ENCODE results near the gene CST1. TPM values are rescaled to one million over a fixed set of nuclear protein-coding genes. Genes with fewer than 3 reads are reported as not detected.

CST1 gene
- total RNA-seq, 4 donors from 2014 or later: not detected

GRCh38 chr20:23710771-23711170 lies 40.0 kb downstream of the CST1 start:
- TF ChIP-seq, protein P1, sequence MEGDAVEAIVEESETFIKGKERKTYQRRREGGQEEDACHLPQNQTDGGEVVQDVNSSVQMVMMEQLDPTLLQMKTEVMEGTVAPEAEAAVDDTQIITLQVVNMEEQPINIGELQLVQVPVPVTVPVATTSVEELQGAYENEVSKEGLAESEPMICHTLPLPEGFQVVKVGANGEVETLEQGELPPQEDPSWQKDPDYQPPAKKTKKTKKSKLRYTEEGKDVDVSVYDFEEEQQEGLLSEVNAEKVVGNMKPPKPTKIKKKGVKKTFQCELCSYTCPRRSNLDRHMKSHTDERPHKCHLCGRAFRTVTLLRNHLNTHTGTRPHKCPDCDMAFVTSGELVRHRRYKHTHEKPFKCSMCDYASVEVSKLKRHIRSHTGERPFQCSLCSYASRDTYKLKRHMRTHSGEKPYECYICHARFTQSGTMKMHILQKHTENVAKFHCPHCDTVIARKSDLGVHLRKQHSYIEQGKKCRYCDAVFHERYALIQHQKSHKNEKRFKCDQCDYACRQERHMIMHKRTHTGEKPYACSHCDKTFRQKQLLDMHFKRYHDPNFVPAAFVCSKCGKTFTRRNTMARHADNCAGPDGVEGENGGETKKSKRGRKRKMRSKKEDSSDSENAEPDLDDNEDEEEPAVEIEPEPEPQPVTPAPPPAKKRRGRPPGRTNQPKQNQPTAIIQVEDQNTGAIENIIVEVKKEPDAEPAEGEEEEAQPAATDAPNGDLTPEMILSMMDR (IDR thresholded peaks at IDR 0.05): no peak
- TF ChIP-seq POLR2AphosphoS5 (IDR thresholded peaks at IDR 0.05): no peak
- Histone ChIP-seq H3K36me3 (no peaks in the 10 kb centered on the region), H3K4me3 (no peak overlapping the region), H3K27ac (no peak overlapping the region), H3K27me3 (peaks cover 5% of the 10 kb centered on the region), H3K4me1 (no peaks in the 10 kb centered on the region), H3K9me3 (no peaks in the 10 kb centered on the region)
- WGBS, 2 donors (ENCODE audit: low coverage in 1 of 2): 81% methylated on average over 4 of the region's 4 CpGs; no CpG with 5 or more reads in 1 of the 2 donors
- ATAC-seq: no peak

GRCh38 chr20:23705895-23706294 lies 44.8 kb downstream of the CST1 start:
- ATAC-seq: no peak
- peaks cover 11% of the 10 kb centered on the region for H3K27me3 ChIP-seq
- WGBS, 2 donors (ENCODE audit: low coverage in 1 of 2): 80 to 86% methylated on average over 1 of the region's 1 CpG
- H3K4me3 ChIP-seq: no peak overlapping the region
- TF ChIP-seq, protein P1 (IDR thresholded peaks at IDR 0.05): no peak
- no peak for TF ChIP-seq EP300 (IDR thresholded peaks at IDR 0.05)
- TF ChIP-seq POLR2AphosphoS5 (IDR thresholded peaks at IDR 0.05): no peak
- TF ChIP-seq POLR2A (IDR thresholded peaks at IDR 0.05): no peak
- H3K9me3 ChIP-seq: no peaks in the 10 kb centered on the region
- H3K4me1 ChIP-seq: no peaks in the 10 kb centered on the region
- H3K36me3 ChIP-seq: no peaks in the 10 kb centered on the region
- no peak overlapping the region for H3K27ac ChIP-seq

GRCh38 chr20:23702021-23702420 lies 48.7 kb downstream of the CST1 start:
- H3K27me3 ChIP-seq: peaks cover 13% of the 10 kb centered on the region
- ATAC-seq: no peak
- TF ChIP-seq EP300 (IDR thresholded peaks at IDR 0.05) (no peak), POLR2AphosphoS5 (IDR thresholded peaks at IDR 0.05) (no peak), POLR2A (IDR thresholded peaks at IDR 0.05) (no peak)
- TF ChIP-seq, protein P1 (IDR thresholded peaks at IDR 0.05): no peak
- 72 to 79% methylated on average over 3 to 4 of the region's 4 CpGs for WGBS, 2 donors (ENCODE audit: low coverage in 1 of 2)
- H3K27ac ChIP-seq: no peak overlapping the region
- H3K4me1 ChIP-seq: no peaks in the 10 kb centered on the region
- no peaks in the 10 kb centered on the region for H3K9me3 ChIP-seq
- H3K36me3 ChIP-seq: no peaks in the 10 kb centered on the region
- H3K4me3 ChIP-seq: no peak overlapping the region

DNA sequence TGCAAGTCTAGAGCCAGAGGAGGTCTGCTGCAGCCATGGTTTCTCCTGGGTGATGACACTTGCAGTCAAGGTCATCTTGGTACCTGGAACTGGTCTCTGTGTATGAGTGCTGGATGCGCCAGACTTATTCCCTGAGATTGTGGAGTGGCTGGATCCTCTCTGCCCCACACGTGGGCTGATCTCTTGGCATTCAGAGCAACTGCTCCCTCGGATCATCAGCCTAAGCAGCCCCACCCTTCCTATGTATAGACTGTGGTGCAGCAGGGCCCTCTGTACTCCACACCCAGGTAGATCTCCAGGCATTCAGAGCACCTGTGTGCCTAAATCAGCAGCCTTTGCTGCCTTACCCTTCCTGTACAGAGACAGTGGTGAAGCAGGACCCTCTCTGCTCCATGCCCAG lies 49.8 kb downstream of the CST1 start:
- H3K27me3 ChIP-seq: peaks cover 13% of the 10 kb centered on the region
- no peak overlapping the region for H3K27ac ChIP-seq
- H3K4me1 ChIP-seq: no peaks in the 10 kb centered on the region
- no CpG with 5 or more reads among the region's 3 CpGs for WGBS, 2 donors (ENCODE audit: low coverage in 1 of 2)
- H3K36me3 ChIP-seq: no peaks in the 10 kb centered on the region
- no peak overlapping the region for H3K4me3 ChIP-seq
- no peaks in the 10 kb centered on the region for H3K9me3 ChIP-seq
- TF ChIP-seq EP300 (IDR thresholded peaks at IDR 0.05) (no peak), POLR2A (IDR thresholded peaks at IDR 0.05) (no peak), POLR2AphosphoS5 (IDR thresholded peaks at IDR 0.05) (no peak)
- TF ChIP-seq, protein P1 (IDR thresholded peaks at IDR 0.05): no peak
- ATAC-seq: no peak

GRCh38 chr20:23697947-23698346 lies 52.8 kb downstream of the CST1 start:
- H3K9me3 ChIP-seq: no peaks in the 10 kb centered on the region
- WGBS, 2 donors (ENCODE audit: low coverage in 1 of 2): 20 to 50% methylated on average over 1 of the region's 1 CpG
- ATAC-seq: no peak
- TF ChIP-seq, protein P1 (IDR thresholded peaks at IDR 0.05): no peak
- TF ChIP-seq EP300 (IDR thresholded peaks at IDR 0.05) (no peak), POLR2A (IDR thresholded peaks at IDR 0.05) (no peak), POLR2AphosphoS5 (IDR thresholded peaks at IDR 0.05) (no peak)
- no peak overlapping the region for H3K4me3 ChIP-seq
- no peak overlapping the region for H3K27ac ChIP-seq
- no peaks in the 10 kb centered on the region for H3K4me1 ChIP-seq
- peaks cover 13% of the 10 kb centered on the region for H3K27me3 ChIP-seq
- H3K36me3 ChIP-seq: no peaks in the 10 kb centered on the region

Small RNA genes lying within 50 kb of the gene (small RNA-seq; reads per million reads assigned to genes)
- gene CST2P1: 0 reads per million in 4 donors

Other genes starting within 250 kb of the CST1 start
- gene CST9L, start 182.5 kb downstream of the CST1 start, total RNA-seq: not detected
- not detected for gene CST9, start 145.0 kb downstream of the CST1 start, total RNA-seq
- 1,000 to 10,000 TPM in 3 of 4 donors, 100 to 1,000 TPM in 1; 951 to 1,877 (median 1,344) TPM for gene CST3, start 113.0 kb downstream of the CST1 start, total RNA-seq
- gene CST4, start 61.9 kb downstream of the CST1 start, total RNA-seq: not detected
- gene CST2, start 75.8 kb upstream of the CST1 start, total RNA-seq: under 1 TPM in 2 of 4 donors, not detected in 2; 0.54 to 0.87 TPM
- gene CST5, start 128.8 kb upstream of the CST1 start, total RNA-seq: 1 to 10 TPM in 1 of 4 donors, not detected in 3; 1.9 TPM
- gene GGTLC1, start 237.8 kb upstream of the CST1 start, total RNA-seq: not detected